COLO829 (cell line): ENCODE measurements around the gene JDP2.

ENCODE experiments used
- DNase-seq: peaks from one replicate; pipeline ENCODE4 v3.0.0; 2012; ENCODE audit warnings: low spot score

Gene JDP2

GRCh38 chr14:75437201-75438143 is 9.7 kb downstream of the JDP2 start:
- DNase-seq, result no peak

- no peak for DNase-seq
Observed at GRCh38 chr14:75438486-75439080, 10.8 kb downstream of the JDP2 start.

- no peak for DNase-seq
Observed at GRCh38 chr14:75439989-75440388, 12.2 kb downstream of the JDP2 start.

- no peak for DNase-seq
Observed at GRCh38 chr14:75440733-75441477, 13.1 kb downstream of the JDP2 start.

GRCh38 chr14:75441728-75442127 is 13.9 kb downstream of the JDP2 start:
- DNase-seq, result no peak

- DNase-seq, result no peak
Observed at GRCh38 chr14:75442166-75442565, 14.3 kb downstream of the JDP2 start.

- DNase-seq, result no peak
Observed at GRCh38 chr14:75442642-75443041, 14.8 kb downstream of the JDP2 start.

- DNase-seq, result no peak
Observed at GRCh38 chr14:75443203-75443969, 15.6 kb downstream of the JDP2 start.

- no peak for DNase-seq
Observed at GRCh38 chr14:75445236-75445635, 17.4 kb downstream of the JDP2 start.

- no peak for DNase-seq
Observed at GRCh38 chr14:75445963-75446362, 18.1 kb downstream of the JDP2 start.

- no peak for DNase-seq
Observed at GRCh38 chr14:75446447-75446846, 18.6 kb downstream of the JDP2 start.

- DNase-seq, result no peak
Observed at GRCh38 chr14:75448209-75448608, 20.4 kb downstream of the JDP2 start.

- no peak for DNase-seq
Observed at GRCh38 chr14:75449036-75449435, 21.2 kb downstream of the JDP2 start.

- no peak for DNase-seq
Observed at GRCh38 chr14:75449696-75450095, 21.9 kb downstream of the JDP2 start.

GRCh38 chr14:75450381-75451276 is 22.8 kb downstream of the JDP2 start:
- no peak for DNase-seq

- no peak for DNase-seq
Observed at GRCh38 chr14:75452324-75452723, 24.5 kb downstream of the JDP2 start.

GRCh38 chr14:75452900-75453816 is 25.3 kb downstream of the JDP2 start:
- DNase-seq, result no peak

- DNase-seq, result no peak
Observed at GRCh38 chr14:75453817-75454434, 26.1 kb downstream of the JDP2 start.

- no peak for DNase-seq
Observed at GRCh38 chr14:75454963-75455546, 27.2 kb downstream of the JDP2 start.
